C1 segment of cervical spinal cord (tissue), 14 donors: Measurements from ENCODE around the gene TBC1D1.

Experiments
- DNase-seq, 14 donors: peaks; one replicate each; lab custom pipeline; 2025; lab: John Stamatoyannopoulos, UW

TBC1D1 gene

GRCh38 chr4:38099908-38100407, 209.1 kb downstream of the TBC1D1 start:
- no peak for DNase-seq

- no peak for DNase-seq
These were observed 209.8 kb downstream of the TBC1D1 start for GRCh38 chr4:38100474-38101255.

GRCh38 chr4:38101563-38101962, 210.7 kb downstream of the TBC1D1 start:
- DNase-seq, result no peak

GRCh38 chr4:38102957-38103588, 212.2 kb downstream of the TBC1D1 start:
- DNase-seq, result no peak

- no peak for DNase-seq
These were observed 214.8 kb downstream of the TBC1D1 start for GRCh38 chr4:38105475-38106220.

GRCh38 chr4:38106311-38106710, 215.4 kb downstream of the TBC1D1 start:
- DNase-seq, result no peak

- no peak for DNase-seq
These were observed 216.1 kb downstream of the TBC1D1 start for GRCh38 chr4:38106886-38107514.

GRCh38 chr4:38107818-38108217, 216.9 kb downstream of the TBC1D1 start:
- no peak for DNase-seq

GRCh38 chr4:38109370-38109769, 218.5 kb downstream of the TBC1D1 start:
- DNase-seq, result no peak

GRCh38 chr4:38109896-38110295, 219.0 kb downstream of the TBC1D1 start:
- no peak for DNase-seq

- DNase-seq, result no peak
These were observed 220.1 kb downstream of the TBC1D1 start for GRCh38 chr4:38111024-38111423.

- DNase-seq, result no peak
These were observed 220.8 kb downstream of the TBC1D1 start for GRCh38 chr4:38111717-38112116.

GRCh38 chr4:38113132-38113531, 222.2 kb downstream of the TBC1D1 start:
- DNase-seq, result no peak

- no peak for DNase-seq
These were observed 222.7 kb downstream of the TBC1D1 start for GRCh38 chr4:38113551-38113950.

- no peak for DNase-seq
These were observed 223.7 kb downstream of the TBC1D1 start for GRCh38 chr4:38114386-38115150.

- DNase-seq, result no peak
These were observed 224.7 kb downstream of the TBC1D1 start for GRCh38 chr4:38115601-38116000.

- DNase-seq, result peak in 1 of 14 donors; percentile 12
These were observed 226.7 kb downstream of the TBC1D1 start for GRCh38 chr4:38117591-38117990.

- DNase-seq, result no peak
These were observed 228.9 kb downstream of the TBC1D1 start for GRCh38 chr4:38119668-38120385.

- no peak for DNase-seq
These were observed 229.9 kb downstream of the TBC1D1 start for GRCh38 chr4:38120772-38121171.

- no peak for DNase-seq
These were observed 231.2 kb downstream of the TBC1D1 start for GRCh38 chr4:38122060-38122459.
